Fibroblast of skin of right quadriceps (primary cell): Measurements from ENCODE around the gene PUSL1.

Experiments used
- DNase-seq: peaks from one replicate; pipeline ENCODE4 v3.0.0-alpha.2; 2013

Gene PUSL1

DNA sequence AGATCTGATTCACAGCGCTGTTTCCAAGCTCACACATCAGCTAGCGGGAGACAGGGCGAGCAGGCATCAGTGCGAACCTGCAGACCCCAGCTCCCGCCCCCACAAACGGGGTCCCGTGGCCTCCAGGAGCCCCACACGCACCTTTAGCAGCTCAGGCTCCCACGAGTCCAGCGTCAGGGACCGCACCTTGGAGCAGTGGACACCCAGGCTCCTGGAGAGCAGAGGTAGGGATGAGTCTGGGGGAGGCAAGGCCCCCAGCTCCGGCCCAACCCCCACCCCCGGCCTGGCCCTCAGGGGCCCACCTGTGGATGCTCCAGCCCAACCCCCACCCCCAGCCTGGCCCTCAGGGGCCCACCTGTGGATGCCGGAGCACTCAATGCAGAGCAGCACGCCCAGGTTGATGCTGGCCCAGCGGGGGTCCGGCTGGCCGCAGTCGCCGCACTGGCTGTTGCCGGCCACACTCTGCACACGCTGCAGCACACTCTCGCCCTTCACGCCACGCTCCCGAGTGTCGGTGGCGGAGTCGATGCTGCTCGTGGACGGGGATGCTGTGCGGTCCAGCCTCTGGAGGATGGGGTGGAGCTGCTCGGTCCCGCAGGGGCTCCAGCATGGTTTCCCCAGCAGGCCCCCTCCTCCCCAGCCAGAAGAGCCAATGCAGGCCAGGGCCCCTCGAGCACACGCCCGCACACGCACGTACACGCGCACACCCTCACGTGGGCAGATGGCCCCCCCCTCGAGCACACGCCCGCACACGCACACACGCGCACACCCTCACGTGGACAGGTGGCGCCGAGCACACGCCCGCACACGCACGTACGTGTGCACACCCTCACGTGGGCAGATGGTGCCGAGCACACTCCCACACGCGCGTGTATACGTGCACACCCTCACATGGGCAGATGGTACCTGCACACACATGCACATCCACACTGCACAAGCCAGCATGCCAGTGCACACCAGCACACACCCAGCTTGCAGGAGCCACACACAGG lies 12.0 kb upstream of the PUSL1 start:
- DNase-seq = no peak

DNA sequence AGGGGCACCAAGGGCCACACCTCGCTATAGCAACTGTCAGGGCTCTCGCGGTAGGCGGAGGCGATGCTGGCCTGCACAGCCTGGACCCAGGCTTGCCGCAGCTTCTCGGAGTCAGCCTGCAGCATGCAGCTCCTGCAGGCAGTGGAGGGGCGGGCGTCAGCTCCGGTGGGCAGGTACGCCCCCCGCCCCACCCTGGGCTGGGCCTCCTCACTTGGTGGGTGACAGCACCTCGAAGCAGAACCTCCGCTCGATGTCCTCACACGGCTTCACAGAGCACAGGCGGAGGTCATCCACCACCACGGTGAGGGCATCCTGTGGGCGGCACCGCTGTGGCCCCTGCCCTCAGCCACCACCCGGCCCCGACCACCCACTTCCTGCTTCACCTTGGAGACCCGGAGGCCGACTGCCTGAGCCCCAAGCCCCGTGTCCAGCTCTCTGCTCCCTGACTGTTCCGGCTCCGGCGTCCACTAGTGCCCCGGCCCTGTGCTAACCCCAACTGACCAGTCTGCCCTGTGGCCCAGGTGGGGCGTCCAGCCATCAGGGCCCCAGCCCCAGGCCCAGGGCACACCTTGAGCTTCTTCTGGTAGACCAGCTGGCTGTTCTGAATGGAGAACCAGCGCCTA lies 10.5 kb upstream of the PUSL1 start:
- no peak for DNase-seq

DNA sequence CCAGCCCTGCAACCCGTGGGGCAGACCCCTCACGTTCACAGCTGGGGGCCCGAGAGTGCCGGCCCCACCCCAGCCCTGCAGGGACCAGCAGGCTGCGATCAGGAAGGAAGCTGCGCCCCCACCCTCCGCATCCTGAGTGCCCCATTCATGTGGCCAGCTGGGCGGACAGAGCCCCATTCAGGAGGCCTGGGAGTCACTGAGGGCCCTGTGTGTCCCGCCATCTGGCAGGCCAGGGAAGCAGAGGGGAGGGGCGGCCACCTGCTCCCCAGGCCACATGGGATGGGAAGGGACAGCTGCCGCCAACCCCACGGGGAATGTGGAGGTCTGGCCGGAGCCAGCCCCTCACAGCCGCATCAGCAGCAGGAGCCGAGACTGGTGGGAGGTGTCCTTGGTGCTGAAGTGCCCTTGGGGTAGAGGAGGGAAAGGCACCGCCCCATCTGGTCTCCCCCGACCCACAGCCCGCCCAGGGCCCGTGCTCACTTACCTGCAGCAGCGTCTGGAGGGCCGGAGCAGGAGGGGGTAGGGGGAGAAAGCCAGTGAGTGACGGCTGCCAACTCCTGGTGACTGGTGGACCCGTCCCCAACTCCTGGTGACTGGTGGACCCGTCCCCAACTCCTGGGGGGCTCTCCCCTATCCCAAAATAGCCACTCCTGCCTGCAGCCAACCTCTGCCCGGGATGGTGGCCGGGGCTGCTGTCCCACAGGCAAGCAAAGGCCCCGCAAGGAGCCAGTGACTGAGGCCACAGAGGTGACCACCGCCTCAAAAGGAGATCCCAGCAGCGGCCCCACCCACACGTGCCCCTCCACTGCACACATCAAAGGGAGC lies 9.3 kb upstream of the PUSL1 start:
- peak; percentile 12 for DNase-seq

- no peak for DNase-seq
These were observed 8.6 kb upstream of the PUSL1 start for GRCh38 chr1:1299686-1300351.

DNA sequence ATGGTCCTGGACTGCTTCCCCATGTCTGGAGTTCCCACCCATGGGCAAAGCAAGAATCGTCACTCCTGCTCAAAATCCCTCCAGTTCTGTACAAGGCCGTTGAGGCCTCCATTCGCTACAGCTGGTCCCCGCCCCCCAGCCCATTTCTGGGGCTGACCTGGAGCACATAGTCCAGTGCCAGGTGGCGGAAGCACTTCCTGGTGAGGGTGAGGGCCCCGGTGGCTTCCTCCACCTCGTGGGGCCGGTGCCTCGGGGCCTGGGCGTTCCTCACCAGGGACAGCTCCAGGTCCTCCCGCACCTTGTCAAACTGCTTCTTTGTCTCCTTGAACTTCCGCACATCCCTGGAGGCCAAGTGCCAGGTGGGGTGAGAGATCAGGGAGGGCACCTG lies 8.1 kb upstream of the PUSL1 start:
- no peak for DNase-seq

DNA sequence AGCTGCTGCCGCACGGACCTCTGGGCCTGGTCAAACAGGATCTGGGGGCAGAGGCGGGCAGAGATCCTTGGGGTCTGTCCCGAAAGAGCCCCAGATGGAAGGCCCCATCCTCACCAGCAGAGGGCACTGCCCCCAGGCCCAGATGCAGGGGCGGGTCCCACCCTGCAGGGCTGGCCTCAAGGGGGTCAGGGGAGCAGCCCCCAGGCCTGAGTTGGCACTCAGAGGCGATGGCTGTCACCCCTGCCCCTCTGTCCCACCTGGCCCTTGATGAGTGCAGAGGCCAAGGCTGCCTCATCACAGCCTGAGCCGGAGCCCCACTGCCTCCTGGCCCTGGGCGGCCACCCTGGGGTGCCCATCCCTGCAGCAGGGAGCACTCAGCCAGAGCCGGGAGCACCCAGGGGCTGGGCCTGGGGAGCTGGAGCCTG lies 6.4 kb upstream of the PUSL1 start:
- DNase-seq = no peak

GRCh38 chr1:1302951-1303509 lies 5.4 kb upstream of the PUSL1 start:
- no peak for DNase-seq

DNA sequence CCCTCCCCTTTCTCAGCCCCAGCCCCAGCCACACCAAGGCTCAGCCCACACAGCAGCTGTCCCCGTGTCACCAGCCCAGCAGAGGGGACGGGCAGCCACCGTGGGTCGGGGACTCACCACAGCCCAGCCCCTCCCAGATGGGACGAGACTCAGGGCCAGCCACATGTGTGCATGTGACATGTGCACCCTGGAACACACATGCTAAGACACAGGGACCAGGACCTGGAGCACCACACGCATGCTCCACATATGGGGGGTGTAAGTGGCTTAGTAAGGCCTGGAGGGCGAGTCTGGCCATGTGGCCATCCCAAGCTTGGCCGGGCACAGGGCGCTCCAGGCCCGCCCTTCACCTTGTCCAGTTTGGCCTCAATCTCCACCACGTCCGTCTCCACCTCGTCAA lies 4.7 kb upstream of the PUSL1 start:
- DNase-seq = no peak

GRCh38 chr1:1304331-1305299 lies 3.8 kb upstream of the PUSL1 start:
- DNase-seq = peak; percentile 82

DNA sequence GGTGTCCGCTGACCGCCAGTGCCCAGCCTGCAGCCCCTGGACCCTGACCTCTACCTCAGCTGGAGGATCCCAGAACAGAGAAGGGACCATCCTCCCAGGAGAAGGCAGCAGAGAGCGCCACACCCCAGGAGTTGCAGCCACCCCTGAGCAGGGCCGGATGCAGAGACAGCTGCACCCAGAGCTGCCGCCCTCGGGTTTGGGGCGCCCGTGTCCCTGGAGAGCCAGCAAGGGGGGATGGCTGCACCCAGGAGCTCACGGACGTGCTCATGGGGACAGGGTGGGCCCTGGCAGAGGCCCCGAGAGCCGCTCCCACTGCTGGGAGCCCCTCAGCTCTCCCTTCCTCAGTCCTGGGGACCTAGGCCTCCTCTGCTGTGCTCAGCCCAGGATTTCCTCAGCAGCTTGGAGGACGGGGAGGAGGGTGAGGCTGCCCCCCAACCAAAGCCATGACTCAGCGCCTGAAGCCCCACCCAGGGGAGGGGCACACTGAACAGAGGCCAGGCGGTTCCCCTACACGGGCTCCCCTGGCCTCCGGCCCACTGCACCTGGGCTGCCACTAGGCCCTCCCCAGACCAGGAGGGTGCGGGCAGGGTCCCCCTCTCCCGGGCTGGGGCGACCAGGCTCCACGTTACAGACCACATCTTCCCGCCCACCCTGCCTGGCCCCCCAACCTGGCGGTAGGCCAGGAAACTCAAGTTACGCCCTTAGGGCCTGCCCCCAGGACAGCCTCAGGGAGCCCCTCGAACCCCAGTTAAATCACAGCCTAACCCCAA lies 2.9 kb upstream of the PUSL1 start:
- DNase-seq = peak; percentile 79

- peak; percentile 22 for DNase-seq
These were observed 2.2 kb upstream of the PUSL1 start for GRCh38 chr1:1306070-1306660.

DNA sequence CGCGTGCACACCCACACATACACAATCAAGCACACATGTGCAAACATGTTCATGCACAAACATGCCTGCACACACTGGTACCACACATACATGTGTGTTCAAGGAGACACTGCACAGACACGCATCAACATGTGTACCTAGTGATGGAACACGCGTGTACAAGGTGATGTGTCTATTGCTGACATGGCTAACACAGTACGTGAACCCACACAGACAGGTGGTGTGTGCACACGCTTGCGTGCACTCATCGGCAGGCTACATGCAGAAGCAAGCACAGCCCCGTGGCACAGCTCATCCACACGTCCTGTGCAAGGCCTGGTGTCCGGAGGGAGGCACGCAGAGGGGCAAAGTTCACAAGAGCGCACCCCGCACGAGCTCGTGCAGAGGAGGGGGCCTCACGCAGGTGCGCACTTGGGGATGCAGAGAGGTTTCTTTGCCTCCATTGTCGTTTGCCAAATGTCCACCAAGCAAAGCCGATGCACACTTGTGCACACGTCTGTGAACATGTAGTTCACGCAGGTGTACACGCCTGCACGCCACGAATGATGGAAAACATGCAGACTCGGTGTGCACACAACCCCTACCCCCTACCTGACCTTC lies 1.6 kb upstream of the PUSL1 start:
- no peak for DNase-seq

DNA sequence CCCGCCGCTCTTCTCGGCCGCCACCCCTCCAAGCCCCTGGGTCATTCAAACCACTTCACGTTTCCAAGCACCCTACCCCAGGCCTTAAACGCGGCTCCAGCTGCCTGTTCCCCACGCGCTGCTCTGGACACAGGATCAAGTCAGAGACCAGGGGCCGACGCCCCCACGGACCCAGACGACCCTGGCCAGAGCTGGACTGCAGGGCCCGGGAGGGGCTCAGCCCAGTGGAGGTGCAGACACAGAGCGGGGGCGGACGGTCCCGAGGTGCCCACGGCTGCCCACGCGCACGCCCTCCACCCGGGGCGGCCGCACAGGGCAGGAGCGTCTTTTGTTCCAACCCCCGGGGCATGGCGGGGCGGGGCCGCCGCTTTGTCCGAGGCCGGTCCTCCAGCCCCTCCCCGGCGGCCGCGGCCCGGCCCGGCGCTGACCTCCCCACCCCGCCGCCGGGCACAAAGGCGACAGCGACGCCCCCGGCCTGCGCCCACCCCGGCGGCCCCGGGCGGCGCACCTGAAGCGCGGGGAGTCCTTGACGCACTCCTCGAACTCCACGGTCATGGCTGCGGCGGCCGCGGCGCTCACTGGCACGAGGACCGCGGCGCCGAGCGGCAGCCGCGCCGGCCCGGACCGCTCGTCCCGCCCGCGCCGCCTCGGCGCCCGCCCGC lies 1.0 kb upstream of the PUSL1 start:
- no peak for DNase-seq

- no peak for DNase-seq
These were observed 406 bp downstream of the PUSL1 start for GRCh38 chr1:1308756-1309250.

DNA sequence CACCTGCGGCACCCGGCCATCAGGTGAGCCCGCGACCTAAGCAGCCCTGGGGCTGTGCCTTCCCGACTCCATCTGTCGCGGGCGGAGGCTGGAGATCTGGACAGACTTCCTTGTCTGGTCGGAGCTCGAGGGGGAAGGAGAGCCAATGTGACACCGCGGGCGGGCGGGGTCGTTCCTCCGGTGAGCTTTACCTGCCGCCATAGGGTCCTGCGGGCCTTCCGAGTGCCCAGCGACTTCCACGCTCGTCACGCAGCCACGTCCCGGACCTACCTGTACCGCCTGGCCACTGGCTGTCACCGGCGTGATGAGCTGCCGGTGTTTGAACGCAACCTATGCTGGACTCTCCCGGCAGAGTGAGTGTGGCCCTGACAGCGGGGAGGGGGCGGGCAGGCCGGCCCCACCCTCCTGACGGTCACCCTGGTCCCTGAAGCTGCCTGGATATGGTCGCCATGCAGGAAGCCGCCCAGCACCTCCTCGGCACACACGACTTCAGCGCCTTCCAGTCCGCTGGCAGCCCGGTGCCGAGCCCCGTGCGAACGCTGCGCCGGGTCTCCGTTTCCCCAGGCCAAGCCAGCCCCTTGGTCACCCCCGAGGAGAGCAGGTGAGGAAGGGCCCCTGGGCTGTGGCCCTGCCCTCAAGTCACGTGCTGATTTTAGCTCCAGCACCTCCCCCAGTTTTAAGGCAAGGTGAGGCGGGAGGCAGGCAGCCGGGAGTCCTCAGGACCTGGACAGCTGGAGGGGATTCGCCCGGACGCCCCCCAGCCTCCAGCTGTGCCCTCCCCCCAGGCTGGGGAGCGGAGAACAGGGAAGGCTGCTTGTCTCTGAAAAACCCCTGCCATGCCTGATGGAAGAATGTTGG lies 1.1 kb downstream of the PUSL1 start:
- DNase-seq = no peak

- no peak for DNase-seq
These were observed 1.6 kb downstream of the PUSL1 start for GRCh38 chr1:1310109-1310385.

- no peak for DNase-seq
These were observed 2.2 kb downstream of the PUSL1 start for GRCh38 chr1:1310476-1311053.
